Prostate gland (tissue), 2 donors: ENCODE measurements around the gene TNS4.

Experiments
- POLR2A ChIP-seq: fragments of 450-650 bp; IDR thresholded peaks from one replicate; pipeline ENCODE4 v1.6.1; 2016; ENCODE audit warnings: antibody characterized with exemption, mild to moderate bottlenecking
- POLR2AphosphoS5 ChIP-seq: sonication (generic); formaldehyde crosslinking; IDR thresholded peaks from one replicate; pipeline ENCODE4 v1.6.1; 2017; ENCODE audit warnings: antibody characterized with exemption
- TF ChIP-seq, protein P1 (sequence below), 4 experiments: fragments of 200-600 bp in 2 of 4; fragments of 450-650 bp in 2 of 4; sonication (generic) in 2 of 4; IDR thresholded peaks; 1 replicate in 3 of 4; 2 replicates in 1 of 4; pipeline ENCODE4 v1.5.1; 2016 to 2019; ENCODE audit warnings: antibody characterized with exemption in 4 of 4, mild to moderate bottlenecking in 2 of 4, moderate library complexity in 2 of 4

GRCh38 chr17:40501499-40501911 is at the start of gene TNS4:
- TF ChIP-seq, protein P1, sequence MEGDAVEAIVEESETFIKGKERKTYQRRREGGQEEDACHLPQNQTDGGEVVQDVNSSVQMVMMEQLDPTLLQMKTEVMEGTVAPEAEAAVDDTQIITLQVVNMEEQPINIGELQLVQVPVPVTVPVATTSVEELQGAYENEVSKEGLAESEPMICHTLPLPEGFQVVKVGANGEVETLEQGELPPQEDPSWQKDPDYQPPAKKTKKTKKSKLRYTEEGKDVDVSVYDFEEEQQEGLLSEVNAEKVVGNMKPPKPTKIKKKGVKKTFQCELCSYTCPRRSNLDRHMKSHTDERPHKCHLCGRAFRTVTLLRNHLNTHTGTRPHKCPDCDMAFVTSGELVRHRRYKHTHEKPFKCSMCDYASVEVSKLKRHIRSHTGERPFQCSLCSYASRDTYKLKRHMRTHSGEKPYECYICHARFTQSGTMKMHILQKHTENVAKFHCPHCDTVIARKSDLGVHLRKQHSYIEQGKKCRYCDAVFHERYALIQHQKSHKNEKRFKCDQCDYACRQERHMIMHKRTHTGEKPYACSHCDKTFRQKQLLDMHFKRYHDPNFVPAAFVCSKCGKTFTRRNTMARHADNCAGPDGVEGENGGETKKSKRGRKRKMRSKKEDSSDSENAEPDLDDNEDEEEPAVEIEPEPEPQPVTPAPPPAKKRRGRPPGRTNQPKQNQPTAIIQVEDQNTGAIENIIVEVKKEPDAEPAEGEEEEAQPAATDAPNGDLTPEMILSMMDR (IDR thresholded peaks at IDR 0.05) = no peak
- peak; percentile 96 for TF ChIP-seq POLR2AphosphoS5
- TF ChIP-seq POLR2A = peak; percentile 94
